H1 (cell line): ENCODE data around the gene B3GALT6. TPM values are rescaled to one million over a fixed set of nuclear protein-coding genes. Genes with fewer than 3 reads are reported as not detected.

Source experiments
- CTCF ChIA-PET: fragments of 300-600 bp; sonication (Branson Sonifier 250); formaldehyde crosslinking; loops from one replicate; lab custom pipeline; 2021; ENCODE audit not compliant: partially characterized antibody; lab: Charles Lee
- POLR2A ChIA-PET: fragments of 300-600 bp; sonication (Branson Sonifier 250); formaldehyde crosslinking; loops from one replicate; lab custom pipeline; 2021; ENCODE audit warnings: inconsistent platforms; ENCODE audit not compliant: partially characterized antibody; lab: Charles Lee
- DNase-seq, 2 experiments: peaks; one replicate each; pipeline versions ENCODE4 v3.0.0 to v3.0.0-alpha.2; 2010 to 2022; ENCODE audit warnings: low spot score in 2 of 2, low read depth in 1 of 2, mixed read lengths in 1 of 2
- FAIRE-seq: peaks from 2 replicates; lab custom pipeline; 2011; peaks lifted over from hg19 to GRCh38; lab: Jason Lieb, UNC
- H2AFZ ChIP-seq: 2 replicates; pipeline ENCODE4 v1.8.1; 2012; ENCODE audit warnings: low read length, inconsistent platforms
- H2AK5ac ChIP-seq: 2 replicates; pipeline ENCODE4 v1.6.1; 2013; ENCODE audit warnings: low read depth, low read length
- H2BK120ac ChIP-seq: replicated peaks from 2 replicates; pipeline ENCODE3; 2013; ENCODE audit warnings: low read depth, low read length, inconsistent platforms
- H2BK12ac ChIP-seq: 2 replicates; pipeline ENCODE4 v1.6.1; 2013; ENCODE audit warnings: low read depth, low read length
- H2BK15ac ChIP-seq: 2 replicates; pipeline ENCODE4 v1.6.1; 2013; ENCODE audit warnings: low read length
- H2BK20ac ChIP-seq: 2 replicates; pipeline ENCODE4 v1.6.1; 2013; ENCODE audit warnings: low read length
- H2BK5ac ChIP-seq: 2 replicates; pipeline ENCODE4 v1.6.1; 2013; ENCODE audit warnings: low read depth, low read length
- H3K14ac ChIP-seq: 2 replicates; pipeline ENCODE4 v1.6.1; 2013; ENCODE audit warnings: inconsistent platforms; ENCODE audit not compliant: insufficient read length
- H3K18ac ChIP-seq: 2 replicates; pipeline ENCODE4 v1.6.1; 2013; ENCODE audit warnings: low read length; ENCODE audit errors: extremely low read depth
- H3K23ac ChIP-seq: 2 replicates; pipeline ENCODE4 v1.6.1; 2013; ENCODE audit warnings: inconsistent platforms; ENCODE audit not compliant: insufficient read length
- H3K23me2 ChIP-seq: 2 replicates; pipeline ENCODE4 v1.6.1; 2013; ENCODE audit warnings: low read depth, low read length
- H3K27ac ChIP-seq: 2 replicates; pipeline ENCODE4 v1.6.1; 2011; ENCODE audit warnings: low read depth, low read length, inconsistent platforms
- H3K27me3 ChIP-seq, 4 experiments: replicated peaks in 1 of 4; 1 replicate in 1 of 4; 2 replicates in 3 of 4; pipeline versions ENCODE4 v1.6.1 to v1.8.1; 2011 to 2013; ENCODE audit warnings: low read length in 3 of 4, mild to moderate bottlenecking in 3 of 4, inconsistent platforms in 2 of 4, mixed read lengths in 2 of 4, moderate library complexity in 1 of 4; ENCODE audit not compliant: control insufficient read depth in 3 of 4, insufficient read depth in 3 of 4; ENCODE audit errors: extremely low read depth in 1 of 4
- H3K36me3 ChIP-seq, 4 experiments: 2 replicates each; pipeline versions ENCODE4 v1.6.1 to v1.8.1; 2011 to 2013; ENCODE audit warnings: mild to moderate bottlenecking in 4 of 4, low read length in 3 of 4, moderate library complexity in 2 of 4, control low read depth in 1 of 4, inconsistent platforms in 1 of 4; ENCODE audit not compliant: insufficient read depth in 4 of 4, control insufficient read depth in 2 of 4
- H3K4ac ChIP-seq: replicated peaks from 2 replicates; pipeline ENCODE3; 2013; ENCODE audit warnings: low read length, low read depth, mixed read lengths, inconsistent platforms; ENCODE audit not compliant: insufficient read length
- H3K4me1 ChIP-seq, 4 experiments: replicated peaks in 1 of 4; 1 replicate in 1 of 4; 2 replicates in 3 of 4; pipeline versions ENCODE4 v1.6.1 to v1.8.1; 2011 to 2013; ENCODE audit warnings: low read length in 3 of 4, inconsistent platforms in 2 of 4, mixed read lengths in 1 of 4; ENCODE audit not compliant: insufficient read depth in 4 of 4, control insufficient read depth in 3 of 4
- H3K4me2 ChIP-seq, 2 experiments: 2 replicates each; pipeline versions ENCODE4 v1.6.1 to v1.8.1; 2011 to 2013; ENCODE audit warnings: low read depth in 2 of 2, low read length in 2 of 2, control low read depth in 1 of 2, inconsistent platforms in 1 of 2, mild to moderate bottlenecking in 1 of 2; ENCODE audit not compliant: insufficient read depth in 1 of 2
- H3K4me3 ChIP-seq, 4 experiments: fragments of 200-600, 300-600 bp in 1 of 4; sonication (generic), shearing (Covaris generic), sonication (Bioruptor Twin) in 1 of 4; 2 replicates each; pipeline versions ENCODE4 v1.5.1 to v1.8.1; 2011 to 2016; ENCODE audit warnings: low read length in 4 of 4, low read depth in 3 of 4, control low read depth in 2 of 4, inconsistent platforms in 2 of 4, mild to moderate bottlenecking in 2 of 4, mixed read lengths in 1 of 4, moderate library complexity in 1 of 4; ENCODE audit not compliant: insufficient read depth in 2 of 4; ENCODE audit errors: extremely low read depth in 1 of 4
- H3K56ac ChIP-seq: replicated peaks from 2 replicates; pipeline ENCODE3; 2013; ENCODE audit warnings: low read depth, mild to moderate bottlenecking, mixed read lengths, low read length, inconsistent platforms; ENCODE audit not compliant: insufficient read length
- H3K79me1 ChIP-seq: 2 replicates; pipeline ENCODE4 v1.6.1; 2013; ENCODE audit warnings: low read depth, low read length, control low read depth
- H3K79me2 ChIP-seq, 2 experiments: 2 replicates each; pipeline versions ENCODE4 v1.6.1 to v1.8.1; 2012 to 2013; ENCODE audit warnings: low read length in 2 of 2, mild to moderate bottlenecking in 2 of 2, inconsistent platforms in 1 of 2; ENCODE audit not compliant: insufficient read depth in 2 of 2, control insufficient read depth in 1 of 2
- H3K9ac ChIP-seq, 4 experiments: replicated peaks in 1 of 4; 1 replicate in 1 of 4; 2 replicates in 3 of 4; pipeline versions ENCODE4 v1.6.1 to v1.8.1; 2011 to 2013; ENCODE audit warnings: low read depth in 3 of 4, low read length in 3 of 4, control low read depth in 2 of 4, mild to moderate bottlenecking in 2 of 4, moderate library complexity in 2 of 4, inconsistent platforms in 1 of 4; ENCODE audit errors: extremely low read depth in 1 of 4
- H3K9me3 ChIP-seq, 2 experiments: 2 replicates each; pipeline versions ENCODE4 v1.6.1 to v1.8.1; 2012 to 2013; ENCODE audit warnings: mild to moderate bottlenecking in 2 of 2, moderate library complexity in 2 of 2, control low read depth in 1 of 2, inconsistent platforms in 1 of 2, low read depth in 1 of 2, low read length in 1 of 2, mixed read lengths in 1 of 2; ENCODE audit not compliant: insufficient read depth in 2 of 2
- H4K20me1 ChIP-seq, 2 experiments: replicated peaks in 1 of 2; 2 replicates each; pipeline versions ENCODE3 to v1.8.1; 2011 to 2013; ENCODE audit warnings: inconsistent platforms in 2 of 2, low read length in 2 of 2, mild to moderate bottlenecking in 1 of 2; ENCODE audit not compliant: insufficient read depth in 2 of 2, control insufficient read depth in 1 of 2
- H4K5ac ChIP-seq: 2 replicates; pipeline ENCODE4 v1.6.1; 2013; ENCODE audit warnings: low read length, low read depth, mixed read lengths, inconsistent platforms; ENCODE audit not compliant: insufficient read length
- H4K8ac ChIP-seq: 2 replicates; pipeline ENCODE4 v1.8.0; 2013; ENCODE audit warnings: mild to moderate bottlenecking, moderate library complexity, low read length, inconsistent platforms; ENCODE audit not compliant: insufficient read depth; ENCODE audit errors: extremely low read depth
- H4K91ac ChIP-seq: replicated peaks from 2 replicates; pipeline ENCODE3; 2013; ENCODE audit warnings: low read length, mixed read lengths, inconsistent platforms; ENCODE audit not compliant: insufficient read length
- BACH1 ChIP-seq: IDR thresholded peaks from 2 replicates; pipeline ENCODE4 v1.6.1; 2012; ENCODE audit warnings: low read length, improper control_type of control experiment
- EGR1 ChIP-seq: IDR thresholded peaks from 2 replicates; pipeline ENCODE4 v1.6.1; 2011; ENCODE audit warnings: low read depth, low read length, borderline replicate concordance
- FOSL1 ChIP-seq: IDR thresholded peaks from 2 replicates; pipeline ENCODE4 v1.6.1; 2011; ENCODE audit warnings: mild to moderate bottlenecking, low read depth, low read length, moderate library complexity; ENCODE audit not compliant: insufficient read depth
- GABPA ChIP-seq: IDR thresholded peaks from 2 replicates; pipeline ENCODE4 v1.6.1; 2011; ENCODE audit warnings: mild to moderate bottlenecking, low read length, moderate library complexity, borderline replicate concordance; ENCODE audit not compliant: insufficient read depth
- GTF2F1 ChIP-seq: IDR thresholded peaks from 2 replicates; pipeline ENCODE4 v1.6.1; 2012; ENCODE audit warnings: low read depth, low read length, improper control_type of control experiment, borderline replicate concordance
- HDAC2 ChIP-seq, 2 experiments: fragments of 300-600 bp in 1 of 2; sonication (generic) in 1 of 2; IDR thresholded peaks; 2 replicates each; pipeline ENCODE4 v1.6.1; 2011 to 2012; ENCODE audit warnings: low read depth in 2 of 2, low read length in 2 of 2, mild to moderate bottlenecking in 2 of 2, moderate library complexity in 2 of 2, borderline replicate concordance in 1 of 2, inconsistent platforms in 1 of 2
- MAX ChIP-seq: IDR thresholded peaks from 2 replicates; pipeline ENCODE4 v1.6.1; 2012; ENCODE audit warnings: inconsistent platforms
- SRF ChIP-seq: IDR thresholded peaks from 2 replicates; pipeline ENCODE4 v1.6.1; 2011; ENCODE audit warnings: mild to moderate bottlenecking, low read depth, low read length, moderate library complexity
- TAF7 ChIP-seq: optimal IDR thresholded peaks from 2 replicates; pipeline ENCODE3; 2011; ENCODE audit warnings: low read depth, mild to moderate bottlenecking, inconsistent platforms, low read length, moderate library complexity, borderline replicate concordance
- TEAD4 ChIP-seq: IDR thresholded peaks from 2 replicates; pipeline ENCODE4 v1.6.1; 2012; ENCODE audit warnings: low read depth, low read length, inconsistent platforms, mixed read lengths
- WGBS, 2 experiments: shearing (Covaris generic) in 1 of 2; methylation state at CpG; one replicate each; pipeline versions ENCODE4 v1.1.6 to v1.1.7; 2013 to 2015; ENCODE audit warnings: low lambda C conversion rate in 2 of 2, mixed read lengths in 2 of 2, inconsistent platforms in 1 of 2, low coverage in 1 of 2, missing lambda C conversion rate in 1 of 2; ENCODE audit not compliant: insufficient replicate concordance in 2 of 2, insufficient coverage in 1 of 2, insufficient read length in 1 of 2; ENCODE audit errors: extremely low coverage in 1 of 2, missing lambda C conversion rate in 1 of 2; 5-methylcytosine and 5-hydroxymethylcytosine counted together
- polyA plus RNA-seq, 7 experiments: library from polyadenylated mRNA; depleted of rRNA in 3 of 7; stranded (reverse) in 5 of 7; unstranded in 2 of 7; fragments of >200 nt in 5 of 7; fragments of 200-250 nt in 2 of 7; gene quantifications; 1 replicate in 5 of 7; 2 replicates in 1 of 7; 4 replicates in 1 of 7; pipeline versions ENCODE4 v1.2.1 to v1.2.3, GENCODE V29; 2011 to 2013; ENCODE audit warnings: missing spikeins in 2 of 7, mixed read lengths in 2 of 7
- total RNA-seq: library from RNA; stranded (reverse); fragmentation: NEBNext Ultra II Directional; extraction: Animal tissue kit (Norgen Biotek cat#: 25700); gene quantifications from 2 replicates; pipeline ENCODE4 v1.2.1, GENCODE V29; 2021

B3GALT6 gene
- total and polyA plus RNA-seq, 2 of the 8 experiments (the other 6 are each of a cell fraction or from before 2014, with no cell fraction given), result 18.4 to 20.4 TPM

GRCh38 chr1:1200876-1201810 is 30.9 kb upstream of the B3GALT6 start:
- Histone ChIP-seq H3K79me1 (no peaks in the 10 kb centered on the region), H2AFZ (no peak overlapping the region), H3K18ac (peak overlapping the region; percentile 78; the same call in 1 of the 2 replicates), H3K23ac (no peak overlapping the region), H4K8ac (peak overlapping the region; percentile 68; the same call in 1 of the 2 replicates), H3K36me3 (no peaks in the 10 kb centered on the region), H3K4me3 (peak overlapping the region; percentile 23 to 67 (median 30); a peak in 7 of 8 replicates), H4K91ac (no peak overlapping the region), H3K4ac (peak overlapping the region; percentile 81), H3K9ac (no peak overlapping the region), H3K27me3 (peaks cover 2 to 9% (median 8%) of the 10 kb centered on the region in 4 experiments; a peak in 6 of 7 replicates), H3K4me2 (peak overlapping the region; percentile 12 to 70; a peak in 3 of 4 replicates), H3K27ac (no peak overlapping the region), H4K20me1 (no peaks in the 10 kb centered on the region), H2BK15ac (no peak overlapping the region), H2BK20ac (no peak overlapping the region; the same call in 1 of the 2 replicates), H4K5ac (no peak overlapping the region), H3K23me2 (peaks cover 3% of the 10 kb centered on the region; the same call in 1 of the 2 replicates), H3K9me3 (no peaks in the 10 kb centered on the region), H3K14ac (no peak overlapping the region), H3K56ac (no peak overlapping the region), H3K79me2 (no peaks in the 10 kb centered on the region), H2BK120ac (no peak overlapping the region), H3K4me1 (peaks cover 0 to 10% (median under 1%) of the 10 kb centered on the region in 4 experiments; a peak in 4 of 7 replicates), H2BK12ac (no peak overlapping the region), H2BK5ac (no peak overlapping the region), H2AK5ac (no peak overlapping the region)
- ChIA-PET POLR2A (interaction anchor here (0.9 to 1.7 kb wide), 3 partner anchors 15 to 179 kb away, joined by 3 to 6 read pairs (median 4); partner anchors contain the start of gene TTLL10), CTCF (interaction anchor here (1.0 to 1.2 kb wide), 2 partner anchors 16 to 17 kb away, joined by 3 read pairs; no protein-coding TSS in a partner anchor)
- FAIRE-seq, result no peak
- 10% methylated on average over 13 of the region's 109 CpGs; no CpG with 5 or more reads in 1 of the 2 experiments for WGBS, 2 experiments
- peak in 1 of 2 experiments; percentile 76 for DNase-seq
- peak; percentile 57; the same call in 1 of the 2 replicates for TF ChIP-seq EGR1
- TF ChIP-seq MAX, result no peak
- TF ChIP-seq HDAC2 (IDR thresholded peaks at IDR 0.05; ENCODE audit: borderline replicate concordance in 1 of 2, low read depth in 2 of 2, low read length in 2 of 2), result 0 out of 4 replicates have a peak, but pooled peaks of 1 of the 2 experiments have one; percentile 70
- no peak for TF ChIP-seq TAF7
- TF ChIP-seq GTF2F1, result no peak
- TF ChIP-seq BACH1, result peak; percentile 82
- no peak for TF ChIP-seq GABPA
- no peak for TF ChIP-seq TEAD4
- TF ChIP-seq SRF, result no peak
- TF ChIP-seq FOSL1, result no peak
